Left lung (tissue), 10 donors: ENCODE measurements around the gene CYP3A4. TPM values are rescaled to one million over a fixed set of nuclear protein-coding genes. Genes with fewer than 3 reads are reported as not detected.
"Not testable (repeated sequence)": the region's sequence is repeated elsewhere in the genome, so short reads cannot be mapped to it uniquely, and the experiment has no call there.

Source experiments
- ATAC-seq: fragments of 200-7000 bp; cut with Tn5 transposase; one replicate; pipeline ENCODE4 v1.9.1; 2020; ENCODE audit warnings: moderate library complexity
- DNase-seq, 4 donors: peaks; one replicate each; pipeline ENCODE4 v3.0.0-alpha.2; 2013 to 2020
- H3K27ac ChIP-seq, 2 donors: fragments of 200-600 bp; sonication (generic) in 1 of 2; one replicate each; pipeline versions ENCODE4 v1.5.0 to v1.8.0; 2020 to 2021
- H3K27me3 ChIP-seq, 2 donors: fragments of 200-600 bp; sonication (generic) in 1 of 2; one replicate each; pipeline versions ENCODE4 v1.5.0 to v1.8.0; 2020 to 2021
- H3K36me3 ChIP-seq, 2 donors: fragments of 200-600 bp; sonication (generic) in 1 of 2; one replicate each; pipeline versions ENCODE4 v1.5.0 to v1.8.0; 2020 to 2021
- H3K4me1 ChIP-seq, 2 donors: fragments of 200-600 bp; one replicate each; pipeline ENCODE4 v1.8.0; 2021
- H3K4me3 ChIP-seq, 2 donors: fragments of 200-600 bp; sonication (generic) in 1 of 2; one replicate each; pipeline versions ENCODE4 v1.5.0 to v1.8.0; 2020 to 2021; ENCODE audit warnings: mild to moderate bottlenecking in 1 of 2
- H3K9me3 ChIP-seq, 2 donors: fragments of 200-600 bp; sonication (generic) in 1 of 2; one replicate each; pipeline versions ENCODE4 v1.5.0 to v1.8.0; 2020 to 2021
- CTCF ChIP-seq, 2 donors: fragments of 200-600 bp; sonication (generic) in 1 of 2; IDR thresholded peaks; one replicate each; pipeline versions ENCODE4 v1.5.0 to v1.8.0; 2021; ENCODE audit warnings: antibody characterized with exemption in 2 of 2
- intact Hi-C, 2 donors: fragments of 100-400 bp; cut with DNase I; formaldehyde crosslinking; loops; one replicate each; pipeline versions ENCODE4 v1.11.2 to v1.14.2; 2022
- polyA plus RNA-seq, 6 donors: library from polyadenylated mRNA; unstranded; fragments of 120-200 nt; gene quantifications; one replicate each; pipeline ENCODE4 v1.2.1, GENCODE V29; 2013; ENCODE audit not compliant: insufficient read length in 6 of 6
- total RNA-seq, 2 donors: library from RNA; stranded (reverse); fragmentation: NEBNext Ultra II Directional; extraction: Animal tissue kit (Norgen Biotek cat#: 25700); gene quantifications; one replicate each; pipeline ENCODE4 v1.2.1, GENCODE V29; 2021
- donor health status: DM: no; HTN: yes; CAD: no.
- donor health status: DM: no; HTN: no; CAD: no.

The CYP3A4 gene
- total and polyA plus RNA-seq, 8 donors = 0.17 to 0.39 (median 0.25) TPM; not detected in 2

GRCh38 chr7:99786726-99787335 lies 2.8 kb upstream of the CYP3A4 start:
- Histone ChIP-seq H3K4me3 (no peak overlapping the region), H3K27me3 (no peaks in the 10 kb centered on the region), H3K27ac (no peak overlapping the region), H3K9me3 (no peaks in the 10 kb centered on the region), H3K4me1 (no peaks in the 10 kb centered on the region), H3K36me3 (no peaks in the 10 kb centered on the region)
- DNase-seq = no peak
- intact Hi-C loops = no loop called here
- no peak for TF ChIP-seq CTCF (IDR thresholded peaks at IDR 0.05)
- ATAC-seq = no peak

GRCh38 chr7:99785654-99786053 lies 1.7 kb upstream of the CYP3A4 start:
- DNase-seq, intact Hi-C loops, H3K27ac ChIP-seq, ATAC-seq, H3K27me3 ChIP-seq, H3K4me1 ChIP-seq, H3K4me3 ChIP-seq, H3K36me3 ChIP-seq, H3K9me3 ChIP-seq: not testable (repeated sequence)

- intact Hi-C loops = no loop called here
- ATAC-seq (no peak), DNase-seq (no peak)
- no peaks in the 10 kb centered on the region for H3K27me3 ChIP-seq
- no peak overlapping the region for H3K4me3 ChIP-seq
- no peak overlapping the region for H3K27ac ChIP-seq
- no peak for TF ChIP-seq CTCF (IDR thresholded peaks at IDR 0.05)
- H3K36me3 ChIP-seq = no peaks in the 10 kb centered on the region
- no peaks in the 10 kb centered on the region for H3K4me1 ChIP-seq
- H3K9me3 ChIP-seq = no peaks in the 10 kb centered on the region
These were observed 1.7 kb downstream of the CYP3A4 start for GRCh38 chr7:99782012-99782953.

GRCh38 chr7:99780588-99780987 lies 3.4 kb downstream of the CYP3A4 start:
- H3K27ac ChIP-seq = no peak overlapping the region
- H3K9me3 ChIP-seq = no peaks in the 10 kb centered on the region
- no peak for TF ChIP-seq CTCF (IDR thresholded peaks at IDR 0.05)
- H3K27me3 ChIP-seq = no peaks in the 10 kb centered on the region
- no peaks in the 10 kb centered on the region for H3K4me1 ChIP-seq
- ATAC-seq (no peak), DNase-seq (no peak)
- H3K4me3 ChIP-seq = no peak overlapping the region
- intact Hi-C loops = no loop called here
- H3K36me3 ChIP-seq = no peaks in the 10 kb centered on the region

- Histone ChIP-seq H3K27me3 (no peaks in the 10 kb centered on the region), H3K27ac (no peak overlapping the region), H3K9me3 (no peaks in the 10 kb centered on the region), H3K4me3 (no peak overlapping the region), H3K4me1 (no peaks in the 10 kb centered on the region), H3K36me3 (no peaks in the 10 kb centered on the region)
- no peak for DNase-seq
- intact Hi-C loops = no loop called here
- no peak for ATAC-seq
- TF ChIP-seq CTCF (IDR thresholded peaks at IDR 0.05) = no peak
These were observed 4.0 kb downstream of the CYP3A4 start for GRCh38 chr7:99779949-99780348.
